Activated CD4-positive, alpha-beta T cell treated with anti-CD3 and anti-CD28 coated beads, Interleukin-2, amount 50 U/mL, for 16 hours (primary cell): Measurements from ENCODE around the gene THADA.

Experiments used
- DNase-seq: peaks from one replicate; pipeline ENCODE4 v3.0.0-alpha.2; 2020

Gene THADA

DNA sequence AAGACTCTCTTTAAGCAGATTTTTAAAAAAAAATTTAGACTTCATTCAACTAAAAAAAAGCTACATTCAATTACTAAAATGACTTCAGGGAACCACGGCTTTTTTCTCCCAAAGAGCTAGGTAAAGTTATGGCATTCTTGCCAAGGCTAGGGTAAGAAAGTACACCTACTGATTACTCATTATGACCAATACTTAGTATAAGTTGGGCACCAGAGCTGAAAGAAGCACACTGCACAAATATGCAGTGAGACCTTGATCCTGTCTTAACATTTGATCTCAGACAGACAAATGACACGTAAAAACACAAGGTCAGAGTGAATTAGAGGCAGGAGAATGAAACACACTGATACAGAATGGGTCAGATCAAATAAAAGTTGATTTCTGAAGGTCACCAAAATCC lies 88.7 kb downstream of the THADA start:
- DNase-seq = no peak

DNA sequence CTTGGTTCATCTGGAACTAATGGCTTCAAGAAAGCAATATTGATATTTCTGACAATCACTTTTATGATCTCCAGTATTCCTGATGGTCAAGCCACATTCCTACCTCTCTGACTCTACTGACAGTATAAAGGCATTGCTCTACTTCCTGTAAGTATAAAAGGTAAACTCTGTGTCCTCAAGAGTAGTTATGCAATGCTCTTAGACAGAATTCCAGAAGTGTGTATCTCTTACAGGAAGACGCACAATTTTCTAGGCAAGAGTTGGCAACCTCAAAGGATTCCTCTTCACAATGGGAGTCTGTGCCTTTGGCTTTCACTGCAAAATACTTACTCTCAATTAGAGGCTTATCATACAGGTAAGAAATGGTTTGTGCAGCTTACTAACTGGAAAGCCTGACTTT lies 100.1 kb downstream of the THADA start:
- no peak for DNase-seq

DNA sequence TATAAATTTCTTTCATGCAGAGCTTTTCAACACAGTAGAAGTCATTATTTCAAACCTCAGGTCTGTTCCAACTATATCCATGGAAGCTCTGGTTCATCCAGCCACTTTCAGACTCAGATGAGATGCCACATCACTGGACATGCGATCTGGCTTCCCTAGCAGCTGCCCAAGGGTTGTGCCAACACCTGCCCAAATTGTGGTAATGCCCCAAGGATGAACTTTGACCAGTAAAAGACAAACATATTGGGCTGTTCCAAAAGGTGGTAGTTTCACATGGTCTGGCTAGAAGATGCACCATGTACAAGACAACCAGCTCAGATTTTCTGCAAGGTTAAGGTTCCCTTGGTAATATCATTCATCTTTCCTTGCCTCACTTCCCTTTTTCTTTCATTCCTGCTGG lies 101.9 kb downstream of the THADA start:
- no peak for DNase-seq

DNA sequence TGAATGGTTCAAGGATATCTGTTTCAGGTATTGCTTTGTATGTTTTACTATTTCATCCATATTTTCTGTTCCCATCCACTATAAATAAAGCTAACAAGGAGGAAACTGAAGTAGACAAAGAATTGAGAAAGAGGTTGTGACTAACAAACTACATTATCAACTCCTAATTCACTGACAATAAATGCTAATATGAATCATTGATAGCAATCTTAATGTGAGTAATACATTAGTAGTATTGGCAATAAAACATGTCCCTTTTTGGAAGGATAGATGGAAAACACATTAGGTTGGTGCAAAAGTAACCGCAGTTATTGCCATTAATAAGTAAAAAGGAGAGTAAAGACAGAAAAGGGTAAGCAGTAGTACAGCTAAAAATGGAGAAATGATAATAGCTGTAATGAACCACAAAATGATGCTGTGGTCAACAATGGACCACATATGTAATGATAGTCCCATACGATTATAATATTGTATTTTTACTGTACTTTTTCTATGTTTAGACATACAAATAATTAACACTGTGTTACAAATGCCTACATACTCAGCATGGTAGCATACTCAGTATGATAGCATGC lies 104.7 kb downstream of the THADA start:
- no peak for DNase-seq

DNA sequence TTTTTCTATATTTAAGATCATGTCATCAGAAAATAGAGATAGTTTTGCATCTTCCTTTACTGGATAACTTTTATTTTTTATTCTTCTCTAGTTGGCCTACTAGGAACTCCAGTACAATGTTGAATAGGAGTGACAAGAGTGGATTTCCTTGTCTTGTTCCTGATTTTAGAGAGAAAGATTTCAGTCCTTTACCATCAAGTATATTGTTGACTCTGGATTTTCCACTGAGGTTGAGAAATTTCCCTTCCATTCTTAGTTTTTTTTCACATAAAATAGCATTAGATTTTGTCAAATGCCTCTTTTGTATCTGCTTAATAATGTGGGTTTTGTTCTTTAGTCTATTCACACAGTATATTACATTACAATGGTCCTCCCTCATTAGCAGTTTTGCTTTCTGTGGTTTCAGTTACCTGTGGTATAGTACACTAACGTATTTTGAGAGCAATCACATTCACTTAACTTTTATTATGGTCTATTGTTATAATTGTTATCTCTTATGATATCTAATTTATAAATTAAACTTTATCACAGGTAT lies 105.5 kb downstream of the THADA start:
- no peak for DNase-seq

DNA sequence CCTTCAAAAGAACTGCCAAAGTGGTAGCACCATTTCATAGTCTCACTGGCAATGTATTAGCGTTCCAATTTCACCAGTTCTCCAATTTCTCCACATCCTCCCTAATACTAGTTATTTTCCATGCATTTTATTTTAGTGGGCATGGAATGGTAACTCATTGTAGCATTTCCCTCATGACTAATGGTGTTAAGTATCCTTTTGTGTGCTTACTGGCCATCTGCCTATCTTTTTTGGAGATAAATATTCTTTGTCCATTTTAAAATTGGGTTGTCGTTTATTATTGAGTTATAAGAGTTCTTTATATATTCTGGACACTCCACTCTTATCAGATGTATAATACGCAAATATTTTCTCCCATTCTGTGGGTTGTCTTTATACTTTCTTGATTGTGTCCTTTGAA lies 107.1 kb downstream of the THADA start:
- DNase-seq = no peak

DNA sequence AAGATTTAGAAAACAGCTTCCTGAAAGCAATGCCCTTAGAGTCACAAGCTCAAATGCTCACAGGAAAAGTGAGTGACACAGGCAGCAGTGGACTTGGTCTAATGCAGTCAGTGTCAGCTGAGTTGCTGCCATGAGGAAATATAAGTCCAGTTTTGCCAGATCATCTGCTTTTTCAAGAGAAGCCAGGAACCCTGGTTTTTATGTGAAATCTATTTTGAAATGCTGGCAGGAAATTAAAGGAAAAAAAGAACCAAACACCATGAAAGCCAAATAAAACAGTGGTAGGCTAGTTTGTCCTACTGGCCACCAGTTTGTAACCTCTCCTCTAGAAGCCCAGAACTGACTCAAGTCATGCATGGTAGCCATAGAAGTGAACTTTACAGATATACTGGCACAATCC lies 109.2 kb downstream of the THADA start:
- no peak for DNase-seq

DNA sequence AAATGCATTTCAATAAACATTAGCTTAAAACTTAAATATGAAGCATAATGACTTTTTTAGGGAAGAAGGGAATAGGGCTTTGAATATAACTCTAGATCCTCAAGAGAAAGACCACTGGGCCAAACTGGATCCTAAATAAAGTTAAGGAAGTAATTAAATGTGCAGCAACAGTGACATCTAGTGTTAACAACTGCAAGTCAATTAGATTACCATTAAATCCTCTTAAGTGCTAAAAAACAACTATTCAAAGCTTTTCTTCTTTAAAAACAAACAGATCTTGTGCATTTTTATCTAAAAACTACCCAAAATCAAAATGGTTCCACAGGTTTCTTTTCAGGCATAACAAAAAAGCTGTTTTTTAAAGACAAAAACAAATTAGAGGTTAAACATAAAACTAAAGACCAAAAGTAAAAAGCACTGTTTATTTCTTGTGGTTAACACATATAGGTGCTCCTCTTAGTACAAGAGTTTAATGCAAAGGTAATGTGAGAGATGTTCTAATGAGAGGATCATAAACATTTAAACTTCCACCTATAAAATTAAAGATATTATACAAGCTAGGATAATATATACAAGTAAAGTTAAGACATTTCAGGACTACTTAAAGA lies 111.4 kb downstream of the THADA start:
- peak; percentile 49 for DNase-seq

DNA sequence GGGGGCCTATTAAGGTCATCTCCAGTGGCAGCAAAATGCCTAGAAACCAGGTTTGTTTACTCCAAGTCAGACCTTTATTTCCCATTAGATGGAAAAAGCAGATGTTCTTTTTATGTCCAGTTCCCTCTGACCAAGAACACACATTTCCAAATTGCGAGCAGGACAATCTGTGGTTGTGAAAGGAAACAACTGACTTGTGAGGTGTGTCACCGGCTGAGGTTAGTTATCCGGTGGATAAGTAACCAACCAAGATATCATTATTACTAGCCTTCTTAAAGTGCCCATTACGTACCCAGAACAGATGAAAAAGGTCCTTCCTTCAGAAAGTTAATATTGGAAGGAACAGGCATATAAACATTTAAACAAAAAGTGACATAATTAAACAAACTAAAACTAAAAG lies 112.9 kb downstream of the THADA start:
- peak; percentile 45 for DNase-seq

DNA sequence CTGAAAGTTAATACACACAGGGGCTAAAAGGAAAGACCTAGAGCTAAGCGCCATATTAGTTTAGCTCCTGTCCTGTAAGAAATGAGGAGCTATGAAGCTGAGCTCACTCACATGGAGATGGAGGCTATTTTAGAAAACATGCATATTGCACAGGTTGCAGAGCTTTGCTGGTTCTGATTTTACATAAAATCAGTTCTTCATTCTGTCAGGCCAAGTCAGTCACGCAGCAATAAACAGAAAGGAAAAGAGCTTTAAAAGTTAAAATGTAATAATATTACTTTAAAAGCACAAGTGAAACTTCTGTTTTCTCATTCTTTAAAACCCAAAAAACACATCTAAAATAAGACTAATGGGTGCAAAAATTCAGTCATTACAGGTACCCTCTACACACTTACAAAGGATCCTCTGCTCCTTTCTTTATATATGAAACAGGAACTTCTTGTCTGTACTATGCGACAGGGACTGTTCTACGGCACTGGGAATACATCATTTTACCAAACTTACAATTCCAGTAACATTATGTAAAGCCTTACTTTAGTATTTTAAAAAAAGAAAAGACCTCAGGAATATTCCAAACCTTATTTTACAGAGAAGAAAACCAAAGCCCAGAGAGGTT lies 113.8 kb downstream of the THADA start:
- DNase-seq = no peak

DNA sequence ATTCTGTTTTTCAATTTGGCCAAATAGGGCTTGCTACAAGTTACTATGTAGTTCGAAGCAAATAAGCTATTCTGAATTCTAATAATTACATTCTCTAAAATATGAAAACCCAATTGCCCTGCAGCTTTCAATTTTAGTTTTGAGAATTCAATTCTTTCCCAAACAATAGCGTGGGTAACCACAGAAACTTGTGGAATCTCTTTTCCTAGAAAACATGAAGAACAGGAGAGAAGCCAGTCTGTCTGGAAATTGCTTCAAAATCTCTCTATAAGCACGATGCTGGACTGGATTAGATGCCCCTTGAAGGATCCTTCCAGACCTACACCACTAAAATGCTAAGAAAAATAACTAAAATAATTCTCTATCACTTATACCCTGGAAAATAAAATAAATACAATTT lies 115.0 kb downstream of the THADA start:
- no peak for DNase-seq

DNA sequence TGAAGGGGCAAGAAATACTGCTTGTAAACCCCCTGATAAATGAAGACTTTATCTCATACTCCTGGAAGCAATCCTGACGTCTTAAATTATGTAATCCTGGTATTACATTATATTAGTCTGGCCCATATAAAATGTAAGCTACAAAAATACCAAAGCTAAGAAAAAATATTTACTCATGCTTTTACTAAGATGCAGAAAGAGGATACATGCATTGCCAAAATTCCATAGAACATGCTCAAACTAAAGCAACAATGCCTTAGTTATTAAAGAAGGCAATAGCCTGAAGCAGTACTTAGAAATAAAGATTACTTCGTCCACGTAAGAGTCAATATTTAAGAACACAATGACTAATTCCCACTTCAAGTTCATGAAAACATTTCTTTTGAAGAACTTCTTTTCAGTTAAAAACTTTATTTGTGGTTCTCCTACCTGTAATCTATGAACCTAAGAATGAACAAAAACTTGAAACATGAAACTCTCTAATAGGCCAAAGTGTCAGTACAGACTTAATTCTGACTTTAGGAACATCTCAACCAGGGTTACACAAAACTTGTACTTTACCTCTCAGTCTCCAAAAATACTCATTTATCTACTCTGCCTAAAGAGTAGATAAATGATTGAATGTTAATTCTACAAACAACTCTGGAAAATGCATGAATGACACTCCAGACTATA lies 117.3 kb downstream of the THADA start:
- peak; percentile 65 for DNase-seq

DNA sequence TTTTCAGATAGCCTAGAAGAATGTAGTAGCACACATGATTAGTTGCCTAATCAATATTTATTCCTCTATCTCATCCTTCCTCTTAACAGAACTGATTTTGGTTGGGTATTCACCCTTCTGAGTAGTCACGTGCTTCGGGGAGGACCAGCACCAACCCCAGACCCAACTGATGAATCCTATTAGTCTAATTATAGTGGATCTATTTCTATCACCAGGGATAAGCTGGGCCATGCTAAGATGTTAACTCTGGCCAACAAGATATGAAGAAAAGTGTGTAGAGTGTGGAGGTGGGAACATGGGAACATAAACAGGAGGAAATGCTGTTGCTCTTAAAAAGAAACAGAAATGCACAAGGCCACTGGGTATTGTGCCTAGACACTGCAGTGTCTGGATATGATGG lies 119.9 kb downstream of the THADA start:
- no peak for DNase-seq

DNA sequence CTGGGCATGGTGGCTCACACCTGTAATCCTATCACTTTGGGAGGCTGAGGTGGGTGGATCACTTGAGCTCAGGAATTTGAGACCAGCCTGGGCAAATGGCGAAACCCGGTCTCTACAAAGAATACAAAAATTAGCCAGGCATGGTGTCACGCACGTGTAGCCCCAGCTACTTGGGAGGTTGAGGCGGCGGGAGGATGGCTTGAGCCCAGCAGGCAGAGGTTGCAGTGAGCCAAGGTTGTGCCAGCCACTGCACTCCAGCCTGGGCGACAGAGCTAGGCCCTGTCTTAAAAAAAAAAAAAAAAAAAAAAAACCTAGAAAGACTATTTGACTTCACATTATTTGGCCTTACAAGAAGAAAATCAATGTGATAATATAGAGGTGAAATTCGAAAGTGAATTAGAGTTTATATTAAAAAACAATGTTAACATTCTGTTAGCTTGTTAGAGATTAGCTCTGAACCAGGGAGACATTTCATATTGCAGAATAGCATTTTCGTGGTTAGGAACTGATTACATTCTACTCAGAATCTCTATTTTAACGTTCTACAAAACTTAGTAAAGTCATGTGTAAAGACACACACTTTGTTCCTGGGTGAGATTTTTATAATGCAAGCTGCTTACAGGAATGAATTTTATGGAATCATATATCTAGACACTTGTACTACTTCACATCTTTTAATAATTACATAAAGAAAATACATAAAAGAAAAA lies 120.5 kb downstream of the THADA start:
- no peak for DNase-seq

DNA sequence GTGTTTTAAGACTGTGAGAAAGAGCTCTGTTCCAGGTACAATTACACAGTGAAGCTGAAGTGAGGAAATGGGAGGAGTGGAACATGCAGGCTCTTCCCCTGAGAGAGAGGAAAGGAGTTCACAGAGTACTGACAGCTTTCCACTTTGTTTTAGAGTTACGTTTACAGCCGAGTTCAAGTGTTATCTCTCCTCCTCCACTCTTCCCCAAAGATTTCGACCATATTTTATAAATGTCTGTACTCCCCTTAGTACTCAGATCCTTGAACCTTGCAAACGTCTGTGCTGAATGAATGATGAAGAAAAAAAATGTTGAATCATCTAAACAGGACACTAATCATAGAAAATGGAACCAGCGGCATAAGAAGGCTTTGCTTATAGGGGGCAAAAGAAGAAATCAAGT lies 121.6 kb downstream of the THADA start:
- DNase-seq = no peak

DNA sequence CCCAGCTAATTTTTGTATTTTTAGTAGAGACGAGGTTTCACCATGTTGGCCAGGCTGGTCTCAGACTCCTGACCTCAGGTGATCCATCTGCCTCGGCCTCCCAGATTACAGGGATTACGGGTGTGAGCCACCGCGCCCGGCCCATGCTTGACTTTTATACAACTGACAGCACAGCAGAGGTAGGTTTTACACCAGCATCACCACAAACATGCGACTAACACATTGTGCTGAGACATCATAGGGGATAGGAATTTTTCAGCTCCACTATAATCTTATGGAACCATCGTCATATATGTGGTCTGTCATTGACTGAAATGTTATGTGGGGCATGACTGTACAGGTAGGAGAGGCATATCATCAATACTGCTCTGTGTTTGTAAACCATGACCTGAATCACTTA lies 122.1 kb downstream of the THADA start:
- DNase-seq = no peak

DNA sequence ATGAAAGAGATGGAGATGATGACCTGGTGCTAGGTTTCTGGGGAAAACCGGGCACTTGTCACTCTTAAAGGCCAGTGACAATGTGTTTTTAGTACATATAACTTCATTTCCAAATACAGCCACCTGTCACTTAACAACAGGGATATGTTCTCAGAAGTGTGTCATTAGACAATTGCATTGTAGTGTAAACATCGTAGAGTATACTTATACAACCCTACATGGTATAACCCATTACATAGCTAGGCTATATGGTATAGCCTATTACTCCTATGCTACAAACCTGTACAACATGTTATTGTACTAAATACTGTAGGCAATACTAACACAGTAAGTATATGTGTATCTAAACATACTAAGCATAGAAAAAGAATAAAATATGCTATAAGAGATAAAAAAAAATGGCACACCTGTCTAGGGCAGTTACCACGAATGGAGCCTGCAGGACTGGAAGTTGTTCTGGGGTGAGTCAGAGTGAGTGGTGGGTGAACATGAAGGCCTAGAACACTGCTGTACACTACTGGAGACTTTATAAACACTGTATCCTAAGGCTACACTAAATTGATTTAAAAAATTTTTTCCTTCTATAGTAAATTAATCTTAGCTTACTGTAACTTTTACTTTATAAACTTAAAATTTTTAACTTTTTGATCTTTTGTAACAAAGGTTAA lies 123.2 kb downstream of the THADA start:
- no peak for DNase-seq

DNA sequence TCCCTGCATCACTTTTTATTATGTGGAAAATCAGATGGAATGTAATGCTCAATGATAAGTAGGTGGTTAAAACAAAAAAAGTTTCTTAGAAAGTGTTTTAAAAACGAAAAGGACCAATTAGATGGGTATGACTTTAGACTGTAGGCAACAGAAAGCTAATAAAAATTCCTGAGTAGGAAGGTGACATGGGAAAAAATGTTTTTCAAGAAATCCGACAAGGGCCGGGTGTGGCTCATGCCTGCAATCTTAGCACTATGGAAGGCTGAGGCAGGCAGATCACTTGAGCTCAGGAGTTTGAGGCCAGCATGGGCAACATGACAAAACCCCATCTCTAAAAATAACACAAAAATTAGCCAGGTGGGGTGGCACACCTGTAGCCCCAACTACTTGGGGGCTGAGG lies 126.1 kb downstream of the THADA start:
- no peak for DNase-seq

DNA sequence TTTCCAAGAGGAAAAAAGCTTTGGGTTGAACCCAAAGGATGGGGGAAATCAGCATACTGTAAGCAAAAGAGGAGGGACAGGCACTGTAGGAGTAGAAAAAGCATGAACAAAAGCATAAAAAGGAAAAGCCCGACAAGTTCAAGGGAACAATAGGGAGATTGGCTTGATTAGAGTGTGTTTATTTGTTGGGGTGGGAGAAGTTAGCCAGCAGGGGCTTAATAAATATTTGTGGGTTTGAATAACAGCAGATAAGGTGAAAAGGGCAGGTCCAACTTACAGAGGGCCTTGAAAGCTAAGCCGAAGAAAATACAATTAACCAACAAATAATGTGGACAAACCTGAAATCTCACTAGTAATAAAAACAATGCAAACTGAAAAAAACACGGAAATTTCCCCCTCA lies 126.7 kb downstream of the THADA start:
- DNase-seq = no peak

DNA sequence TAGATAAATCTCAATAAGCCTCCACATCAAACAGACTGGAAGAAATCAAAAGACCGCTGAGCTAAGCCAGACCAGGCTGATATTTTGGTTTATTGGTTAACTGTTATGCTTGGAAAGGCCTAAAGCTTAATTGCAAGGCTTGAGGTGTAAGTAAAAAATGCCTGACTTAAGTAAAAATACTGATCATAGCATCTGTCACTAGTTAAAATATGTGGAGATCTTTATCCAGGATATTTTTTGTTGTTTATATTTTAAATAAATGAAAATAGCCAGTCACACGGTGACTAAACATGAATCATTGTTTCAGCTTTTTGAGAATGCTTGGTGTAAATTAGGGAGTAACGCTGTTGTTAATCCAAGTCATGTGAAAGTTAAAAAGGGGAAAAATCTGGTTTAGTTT lies 127.9 kb downstream of the THADA start:
- DNase-seq = no peak

DNA sequence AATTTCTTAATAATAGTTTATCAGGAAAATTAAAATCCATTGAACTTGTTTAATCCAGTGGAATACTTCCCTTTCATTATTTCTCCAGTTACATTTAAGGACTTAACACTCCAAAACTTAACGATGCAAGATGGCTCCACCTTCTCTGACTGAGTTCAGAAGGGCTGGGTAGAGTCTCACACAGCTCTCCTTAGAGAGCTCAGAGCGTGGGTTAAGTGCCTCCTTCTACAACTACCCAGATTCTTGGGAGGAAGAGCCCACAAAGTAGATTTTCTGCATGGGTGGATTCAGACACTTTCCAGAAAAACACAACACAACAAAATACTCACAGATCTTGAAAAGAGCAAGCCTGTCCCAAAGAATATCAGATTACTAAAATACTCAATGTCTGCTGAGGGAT lies 130.6 kb downstream of the THADA start:
- no peak for DNase-seq

DNA sequence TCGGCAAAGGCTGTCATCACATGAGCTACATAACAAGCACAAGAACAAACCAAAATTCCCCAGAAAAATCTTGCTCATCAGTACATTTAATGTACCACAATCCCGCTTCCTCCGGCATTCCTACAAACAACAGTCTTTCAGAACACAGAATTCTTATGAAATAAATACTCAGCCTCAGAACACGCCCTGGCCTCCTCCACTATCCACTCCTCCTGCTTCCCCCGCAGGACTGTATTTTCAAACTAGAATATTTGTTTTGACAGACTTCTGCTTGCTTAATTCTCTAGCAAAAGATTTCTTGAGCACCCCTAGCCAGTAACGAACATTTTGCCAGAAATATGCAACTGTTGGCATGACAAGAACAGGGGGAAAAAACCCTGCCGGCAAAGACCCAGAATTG lies 131.2 kb downstream of the THADA start:
- DNase-seq = no peak
